GM18870 (cell line): Measurements from ENCODE around the gene FLT1.

Experiments used
- ATAC-seq: cut with Tn5 transposase; IDR thresholded peaks from one replicate; pipeline ENCODE4 v1.9.1; 2021; ENCODE audit warnings: moderate library complexity; ENCODE audit not compliant: unreplicated experiment

FLT1 gene

DNA sequence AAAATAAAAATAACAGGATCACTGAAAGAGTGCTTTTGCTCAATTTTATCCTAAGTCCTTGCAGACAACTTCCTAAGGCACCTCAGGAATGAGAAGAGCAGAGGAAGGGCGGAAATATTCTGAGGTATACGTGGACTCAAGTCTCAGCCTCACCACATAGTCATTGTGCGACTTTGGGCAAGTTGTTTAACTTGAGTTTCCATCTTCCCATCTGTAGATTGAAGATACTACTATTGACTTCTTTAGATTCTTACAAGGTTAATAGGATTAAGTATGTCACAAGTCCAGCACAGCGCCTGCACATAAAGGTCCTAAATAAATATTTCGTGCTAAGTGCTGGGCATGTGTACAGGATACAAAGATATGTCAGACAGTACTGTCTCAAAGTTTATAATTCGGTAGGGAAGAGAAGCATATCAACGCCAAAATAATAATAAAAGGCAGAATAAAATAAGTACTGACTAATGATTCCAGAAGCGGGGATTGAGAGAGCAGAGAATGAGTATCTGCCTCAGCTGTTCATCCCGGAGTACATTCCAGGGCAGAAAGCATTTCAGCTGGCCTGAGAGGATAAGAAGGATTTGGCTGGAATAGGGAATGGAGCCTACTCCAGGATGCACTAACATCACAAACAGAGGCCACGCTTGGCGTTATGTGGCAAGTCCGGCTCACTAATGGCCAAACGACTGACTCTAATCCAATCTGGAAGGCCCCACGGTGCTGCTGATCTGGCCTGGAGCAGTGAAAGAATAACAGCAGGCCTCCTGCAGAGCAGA, 139.7 kb downstream of the FLT1 start:
- ATAC-seq = no peak

DNA sequence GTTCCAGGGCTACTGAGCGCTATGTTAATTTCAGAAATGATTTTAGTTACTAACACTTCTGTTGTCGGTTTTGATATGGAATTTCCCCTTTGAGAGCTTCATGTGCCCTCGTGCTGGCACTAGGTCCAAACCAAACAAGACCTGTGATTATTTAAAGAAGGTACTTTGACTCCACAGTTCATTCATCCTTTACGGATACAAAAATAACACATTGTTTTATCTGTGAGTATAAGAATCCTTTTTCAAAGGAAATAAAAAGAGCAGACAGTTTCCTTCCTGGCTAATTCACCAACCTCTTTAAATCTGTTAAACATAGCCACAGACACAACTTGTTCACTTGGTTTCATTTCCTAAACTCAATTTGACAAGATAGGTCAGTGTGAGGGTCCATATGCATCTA, 141.2 kb downstream of the FLT1 start:
- ATAC-seq = no peak

DNA sequence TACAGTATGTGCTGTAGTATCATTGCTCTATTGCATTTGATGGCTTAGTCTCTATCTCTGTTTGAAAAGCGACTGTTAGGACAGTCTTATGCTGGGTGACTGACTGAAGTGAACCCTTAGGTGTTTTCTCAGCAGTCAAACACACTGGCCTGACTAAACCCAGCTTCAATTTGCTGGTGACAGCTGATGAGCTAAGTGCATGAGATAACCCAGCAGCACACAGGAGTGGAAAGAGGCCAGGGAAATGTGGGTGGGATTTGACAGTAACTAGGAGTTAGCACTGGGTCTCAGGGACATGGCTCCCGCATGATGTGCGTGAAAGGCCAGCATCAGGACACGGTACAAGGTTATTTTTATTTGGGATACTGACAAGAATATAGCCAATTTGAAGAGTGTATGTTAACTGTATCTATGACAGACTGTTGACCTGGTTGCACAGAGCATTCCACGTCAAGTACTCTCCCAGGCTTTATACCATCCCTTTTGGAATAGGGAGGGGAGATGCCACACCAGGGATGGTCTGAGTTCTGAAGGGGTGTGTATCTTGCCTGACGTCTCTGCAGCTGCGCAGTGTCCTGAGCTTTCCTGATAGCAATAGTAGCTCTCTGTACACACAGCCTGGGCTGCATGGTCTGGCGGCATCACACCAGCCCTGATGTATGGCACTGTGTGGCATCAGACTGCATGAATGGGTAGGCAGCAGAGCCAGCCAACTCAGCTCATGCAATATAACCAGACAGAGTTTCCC, 144.8 kb downstream of the FLT1 start:
- ATAC-seq = no peak

DNA sequence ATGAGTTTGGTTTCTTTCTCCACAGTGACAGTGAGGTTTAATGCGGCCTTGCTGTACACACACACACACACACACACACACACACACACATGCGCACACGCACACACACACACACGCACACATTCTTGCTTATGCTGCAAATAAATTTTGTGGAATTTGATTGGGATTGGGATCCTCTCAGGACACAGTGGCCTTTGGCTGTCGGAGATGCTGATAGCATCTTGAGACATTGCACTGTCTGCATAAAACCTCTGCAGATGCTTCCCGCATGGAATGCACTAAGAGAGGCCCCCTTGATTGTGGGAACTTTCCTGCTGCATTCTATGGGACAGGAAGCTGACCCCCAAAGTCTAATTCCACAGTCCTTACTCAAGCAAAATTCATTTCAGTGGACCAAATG, 145.6 kb downstream of the FLT1 start:
- ATAC-seq = no peak

DNA sequence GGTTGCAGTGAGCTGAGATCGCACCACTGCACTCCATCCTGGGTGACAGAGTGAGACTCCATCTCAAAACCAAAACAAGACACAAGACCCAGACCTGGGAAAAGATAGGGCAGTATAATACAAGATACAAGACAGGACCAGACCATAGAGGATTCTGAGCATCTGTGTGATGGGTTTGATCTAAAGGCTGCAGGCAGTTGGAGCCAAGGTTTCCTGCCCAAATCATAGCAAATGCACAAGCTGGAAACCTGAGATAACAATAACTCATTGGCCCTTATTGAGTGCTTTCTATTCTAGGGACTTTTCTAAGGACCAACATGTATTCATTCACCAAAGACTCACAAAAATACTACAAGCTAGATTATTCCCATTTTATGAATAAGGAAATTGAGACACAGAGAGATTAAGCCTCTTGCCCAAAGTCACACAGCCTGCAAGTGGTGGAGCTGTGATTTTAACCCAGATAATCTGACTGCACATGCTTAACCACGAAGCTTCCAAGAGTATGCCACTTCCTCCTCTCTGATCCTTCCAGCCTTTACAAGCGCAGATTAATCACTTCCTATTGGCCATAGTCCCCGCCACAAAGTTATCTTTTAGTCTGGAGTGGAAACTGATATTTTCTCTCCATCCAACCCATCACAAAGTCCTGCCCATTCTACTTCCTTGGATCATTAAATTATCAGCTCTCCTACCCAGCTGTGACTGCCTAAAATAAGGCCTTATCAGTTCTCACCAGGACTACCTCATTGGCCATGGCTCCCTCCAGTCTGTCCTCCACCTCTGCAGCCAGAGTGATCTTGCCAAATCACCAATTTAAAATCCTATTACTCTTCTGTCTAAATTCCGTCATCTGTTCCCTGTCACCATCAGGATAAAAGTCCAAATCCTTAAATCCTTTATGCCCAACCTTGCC, 147.2 kb downstream of the FLT1 start:
- ATAC-seq = no peak

DNA sequence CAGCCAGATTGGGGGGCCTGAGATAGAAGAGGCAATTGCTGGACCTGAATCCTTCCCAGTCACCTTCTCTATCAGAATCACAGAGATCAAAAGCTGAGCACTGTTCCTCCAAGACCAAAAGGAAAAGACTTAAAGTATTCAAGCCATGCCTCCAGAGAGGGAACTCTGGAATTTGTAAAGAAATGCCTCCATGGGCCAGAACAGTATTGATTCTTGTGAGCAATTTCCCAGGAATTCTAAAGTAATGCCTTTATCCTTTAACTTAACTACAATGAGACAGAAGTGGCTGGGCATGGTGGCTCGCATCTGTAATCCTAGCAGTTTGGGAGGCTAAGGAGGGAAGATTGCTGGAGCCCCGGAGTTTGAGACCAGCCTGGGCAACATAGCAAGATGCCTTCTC, 148.8 kb downstream of the FLT1 start:
- ATAC-seq = no peak

DNA sequence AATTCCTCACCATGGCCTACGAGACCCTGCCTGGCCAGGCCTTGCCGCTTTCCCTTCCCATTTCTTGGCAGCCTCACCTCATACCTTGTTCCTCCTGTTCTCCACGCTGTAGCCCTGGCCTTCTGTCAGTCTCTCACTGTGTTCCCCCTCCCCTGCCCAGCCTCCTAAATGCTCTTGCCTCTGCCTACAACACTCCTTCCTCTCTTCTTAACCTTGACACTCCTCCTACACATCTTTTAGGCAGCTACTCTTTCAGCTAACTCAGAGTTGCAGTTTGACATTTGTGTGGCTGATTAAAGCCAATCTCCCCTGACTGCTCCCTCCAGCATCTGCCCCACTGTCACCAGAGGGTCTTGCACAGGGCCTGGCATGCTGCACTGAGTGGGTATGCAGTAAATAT, 150.8 kb downstream of the FLT1 start:
- no peak for ATAC-seq

DNA sequence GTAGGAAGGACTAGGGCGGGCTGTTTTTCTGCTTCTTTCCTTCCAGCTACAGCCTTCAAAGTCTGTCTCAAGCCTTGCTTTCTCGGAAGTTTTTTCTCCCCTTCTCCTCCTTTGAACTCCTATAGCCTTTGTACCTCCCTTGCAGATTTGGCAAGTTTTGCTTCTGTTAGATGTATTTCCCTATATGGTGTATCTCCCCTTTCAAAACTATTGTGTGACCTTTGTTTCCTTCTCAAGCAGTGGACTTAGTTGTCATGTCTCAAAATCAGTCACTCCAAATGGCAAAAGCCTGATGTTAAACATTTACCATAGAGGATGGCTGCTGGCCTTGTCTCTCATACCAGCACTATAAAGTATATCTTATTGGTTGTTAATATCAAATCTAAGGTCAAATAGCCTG, 152.7 kb downstream of the FLT1 start:
- no peak for ATAC-seq

DNA sequence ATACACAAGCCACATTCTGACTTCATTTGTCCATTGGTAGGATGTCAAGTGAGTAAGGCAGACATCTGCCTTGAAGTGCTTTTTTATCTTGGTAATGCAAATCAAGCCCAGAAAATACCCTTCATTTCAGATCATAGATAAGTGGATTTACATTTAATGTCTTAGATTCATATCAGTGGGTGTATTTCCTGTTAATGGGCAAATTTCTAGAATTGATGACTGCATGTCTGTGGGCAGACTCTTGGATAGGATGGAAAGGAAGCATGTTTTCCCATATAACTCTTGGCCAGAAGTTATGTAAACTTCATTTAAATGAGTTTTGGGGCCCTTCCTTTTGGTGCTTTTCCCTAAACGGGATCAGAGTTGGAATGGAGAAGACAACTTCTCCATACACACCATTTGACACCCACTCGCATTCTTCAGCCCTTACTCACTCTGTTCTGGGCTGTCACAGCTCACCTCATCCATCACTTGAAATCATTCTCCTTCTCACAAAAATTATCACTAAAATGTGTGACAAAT, 154.6 kb downstream of the FLT1 start:
- no peak for ATAC-seq

DNA sequence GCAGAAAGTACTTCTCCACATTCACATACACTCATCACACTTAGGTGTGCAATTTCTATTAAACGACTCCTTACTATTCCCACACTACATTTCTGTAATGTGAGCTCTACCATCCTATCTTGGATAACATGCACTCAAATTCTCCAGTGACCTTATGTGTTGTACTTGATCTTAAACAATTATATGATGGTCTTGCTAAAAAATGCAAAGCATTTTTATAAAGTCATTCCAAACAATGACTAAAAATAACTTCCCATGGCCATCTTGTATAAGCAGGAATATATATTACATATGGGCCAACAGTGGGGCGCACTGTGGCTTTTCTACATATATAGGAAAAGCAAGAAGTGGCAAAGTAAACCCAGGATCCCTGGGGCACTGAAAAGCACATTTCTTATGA, 155.5 kb downstream of the FLT1 start:
- no peak for ATAC-seq

DNA sequence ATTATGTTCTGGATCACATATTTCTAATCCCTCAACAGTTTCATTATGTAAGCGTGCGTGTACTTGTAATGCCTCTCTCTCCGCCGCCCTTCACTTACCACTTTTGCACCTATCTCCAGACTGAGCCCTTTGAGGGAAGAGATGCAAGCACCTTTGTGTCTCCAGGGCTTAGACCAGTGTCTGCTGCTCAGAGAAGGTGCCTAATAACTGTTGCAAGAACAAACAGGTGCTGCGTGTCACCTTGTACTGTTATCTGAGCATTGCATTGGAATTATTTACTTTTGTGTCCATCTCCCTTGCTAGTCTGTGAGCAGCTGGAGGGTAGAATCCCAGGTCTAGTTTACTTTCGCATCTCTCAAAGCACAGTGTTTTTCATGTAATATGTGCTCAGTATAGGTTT, 156.2 kb downstream of the FLT1 start:
- ATAC-seq = no peak

DNA sequence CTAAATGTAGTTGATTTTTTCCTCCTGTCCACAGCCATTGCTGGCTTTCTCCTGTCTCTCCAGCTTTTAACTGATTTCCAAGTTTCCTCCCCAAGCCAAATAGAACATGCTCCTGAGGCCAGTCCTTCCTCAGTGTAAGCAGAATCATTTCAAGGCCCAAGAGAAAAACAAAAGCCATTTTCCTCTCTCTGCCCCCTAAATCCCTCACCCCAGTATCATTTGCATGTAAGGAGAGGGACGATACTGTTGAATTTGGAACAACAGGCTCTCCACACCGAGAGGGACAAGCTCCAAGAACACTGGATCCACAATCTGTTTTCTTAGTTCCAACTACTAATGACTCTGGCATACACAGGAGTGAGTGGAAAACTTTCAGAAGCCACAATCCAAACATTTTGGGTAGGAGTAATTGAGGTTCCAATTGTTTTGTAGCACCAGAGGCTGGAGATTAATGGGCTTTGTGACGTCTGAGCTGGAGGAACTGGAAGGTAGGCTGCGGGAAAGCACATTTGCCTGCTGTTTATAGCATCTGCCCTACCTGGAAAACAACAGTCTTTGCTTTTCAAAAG, 156.8 kb downstream of the FLT1 start:
- ATAC-seq = no peak

DNA sequence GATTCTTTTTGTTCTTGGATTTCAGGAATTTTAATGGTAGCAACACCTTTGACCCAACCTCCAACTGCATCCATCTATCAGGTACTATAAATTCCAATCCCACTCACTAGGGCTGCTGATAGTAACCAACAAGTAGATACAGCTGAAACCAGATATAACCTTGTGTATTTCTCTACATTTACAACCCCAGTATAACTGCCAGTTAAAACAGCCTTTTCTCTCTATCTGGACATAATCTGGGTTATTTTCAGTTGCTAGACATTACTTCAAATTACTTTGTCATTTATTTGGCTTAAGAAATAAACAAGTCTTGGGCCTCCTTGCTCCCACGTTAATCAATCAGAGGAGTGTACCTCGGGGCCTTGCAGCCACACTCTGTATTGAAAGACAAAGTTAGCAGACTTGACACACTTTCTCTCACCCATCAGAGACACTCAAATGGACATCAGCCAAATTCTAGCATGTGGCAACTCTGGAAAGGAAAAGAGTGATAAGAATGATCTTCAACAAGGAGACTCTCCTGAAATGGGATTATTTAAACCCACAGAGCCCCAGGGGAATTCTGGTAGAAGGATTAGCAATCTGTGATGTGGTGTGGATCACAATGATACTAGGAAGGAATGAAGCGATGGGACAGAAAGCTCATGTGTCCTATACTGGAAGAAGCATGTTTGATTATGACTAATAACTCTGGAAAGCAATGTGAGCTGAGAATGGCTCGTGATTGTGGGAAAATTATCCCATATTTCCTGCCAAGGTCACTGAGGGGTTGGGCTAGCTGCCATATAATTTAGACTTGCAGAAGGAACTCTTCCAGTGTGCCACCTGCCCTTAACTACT, 157.5 kb downstream of the FLT1 start:
- no peak for ATAC-seq

DNA sequence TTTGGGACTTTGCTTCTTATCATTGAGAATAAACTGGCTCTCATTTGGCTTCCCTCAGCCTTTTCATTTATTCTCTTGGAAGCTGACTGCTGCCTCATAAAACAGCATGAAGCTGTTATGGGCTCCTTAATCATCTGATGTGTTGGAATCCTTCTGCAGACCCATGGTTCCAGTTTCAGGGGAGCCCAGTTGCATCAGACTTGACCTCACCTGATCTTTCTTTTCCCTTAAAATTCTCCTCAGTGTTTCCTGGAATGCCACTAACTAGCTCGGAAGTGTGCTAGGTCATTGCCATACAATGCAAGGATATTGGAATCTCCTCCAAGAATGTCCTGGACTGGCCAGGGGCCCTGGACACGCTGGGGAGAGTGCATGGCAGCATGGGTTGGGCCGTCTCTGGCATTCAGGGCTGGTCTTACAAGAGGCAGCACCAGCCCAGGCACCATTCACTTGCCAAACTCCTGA, 158.7 kb downstream of the FLT1 start:
- no peak for ATAC-seq

DNA sequence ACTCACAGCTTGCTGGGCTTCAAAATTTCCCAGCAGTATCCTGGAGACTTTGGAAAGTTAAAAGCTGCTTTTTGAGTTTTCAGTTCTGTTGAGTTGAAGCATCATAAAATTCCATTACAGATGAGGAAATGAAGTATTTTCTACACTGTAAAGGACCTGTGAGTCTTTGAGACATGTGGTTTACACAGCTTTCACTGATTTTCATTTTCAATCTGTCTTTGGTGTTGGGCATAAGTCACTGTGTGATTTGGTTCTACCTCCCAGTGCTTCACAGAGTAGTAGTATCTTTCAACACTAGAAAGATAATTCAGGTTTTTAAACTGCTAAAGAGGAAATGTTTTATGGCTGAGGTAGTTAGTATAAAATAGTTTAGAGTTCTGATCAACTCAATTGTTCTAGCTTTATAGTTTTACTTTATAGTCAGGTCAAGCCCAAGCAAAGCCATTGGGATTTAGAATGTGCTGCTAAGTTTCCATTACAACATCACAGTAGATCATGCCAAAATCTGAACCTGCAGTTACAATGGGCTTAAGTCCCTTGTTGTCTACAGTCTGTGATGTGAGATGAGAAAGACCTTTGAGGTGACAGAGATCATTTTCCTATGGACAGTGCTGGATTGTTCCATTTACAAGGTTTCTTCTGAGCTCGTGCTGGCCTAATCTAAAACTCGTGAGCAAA, 161.6 kb downstream of the FLT1 start:
- no peak for ATAC-seq

DNA sequence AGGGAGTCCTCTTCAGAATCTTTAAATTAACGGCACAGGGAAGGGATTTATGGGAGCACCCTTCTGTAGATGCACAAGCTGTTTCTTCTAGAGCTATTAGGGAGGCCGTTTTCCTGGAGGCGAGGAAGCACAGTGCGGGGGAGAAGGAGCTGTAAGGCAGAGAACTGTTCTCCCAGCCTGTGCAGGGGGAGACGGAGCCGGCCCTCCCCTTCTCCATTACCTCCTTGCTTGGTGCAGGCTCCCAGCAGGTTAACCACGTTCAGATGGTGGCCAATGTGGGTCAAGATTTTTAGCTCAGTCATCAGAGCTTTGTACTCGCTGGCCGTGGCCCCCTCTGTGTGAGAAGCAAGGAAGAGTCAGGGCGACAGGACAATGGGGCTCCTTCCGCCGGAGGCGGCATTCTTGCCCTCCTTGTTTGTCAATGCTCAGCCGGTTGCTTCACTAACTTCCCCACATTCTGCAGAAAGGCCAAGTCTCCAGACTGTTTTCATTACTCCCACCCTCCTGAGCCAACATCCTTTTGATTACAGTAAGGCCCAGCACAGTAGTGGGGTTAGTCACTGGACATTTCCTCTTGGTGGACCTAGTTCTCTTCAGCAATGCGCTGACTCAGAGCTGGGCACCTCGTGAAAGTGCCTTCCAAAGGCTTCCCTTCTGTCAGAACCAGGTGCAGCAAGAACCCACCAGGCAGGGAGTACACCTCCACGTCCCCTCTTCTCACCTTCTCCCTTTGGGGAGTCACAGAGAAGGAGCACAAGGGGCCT, 165.4 kb downstream of the FLT1 start:
- no peak for ATAC-seq

DNA sequence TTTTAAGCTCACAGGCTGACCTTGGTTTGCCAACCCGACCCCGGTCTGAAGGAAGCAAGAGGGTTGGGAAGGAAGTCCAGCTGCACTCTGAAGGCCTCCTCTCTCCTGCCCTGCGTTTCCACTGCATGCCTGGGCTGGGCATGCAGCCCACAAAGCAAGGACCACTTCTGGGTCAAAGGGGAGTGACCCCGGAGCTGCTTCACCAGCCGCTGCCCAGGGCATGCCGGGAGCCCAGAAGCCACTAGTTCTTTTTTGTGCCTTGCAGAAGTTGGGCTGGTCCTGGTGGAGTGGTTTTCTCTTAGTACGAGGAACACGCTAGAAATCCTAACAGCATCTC, 166.7 kb downstream of the FLT1 start:
- no peak for ATAC-seq

DNA sequence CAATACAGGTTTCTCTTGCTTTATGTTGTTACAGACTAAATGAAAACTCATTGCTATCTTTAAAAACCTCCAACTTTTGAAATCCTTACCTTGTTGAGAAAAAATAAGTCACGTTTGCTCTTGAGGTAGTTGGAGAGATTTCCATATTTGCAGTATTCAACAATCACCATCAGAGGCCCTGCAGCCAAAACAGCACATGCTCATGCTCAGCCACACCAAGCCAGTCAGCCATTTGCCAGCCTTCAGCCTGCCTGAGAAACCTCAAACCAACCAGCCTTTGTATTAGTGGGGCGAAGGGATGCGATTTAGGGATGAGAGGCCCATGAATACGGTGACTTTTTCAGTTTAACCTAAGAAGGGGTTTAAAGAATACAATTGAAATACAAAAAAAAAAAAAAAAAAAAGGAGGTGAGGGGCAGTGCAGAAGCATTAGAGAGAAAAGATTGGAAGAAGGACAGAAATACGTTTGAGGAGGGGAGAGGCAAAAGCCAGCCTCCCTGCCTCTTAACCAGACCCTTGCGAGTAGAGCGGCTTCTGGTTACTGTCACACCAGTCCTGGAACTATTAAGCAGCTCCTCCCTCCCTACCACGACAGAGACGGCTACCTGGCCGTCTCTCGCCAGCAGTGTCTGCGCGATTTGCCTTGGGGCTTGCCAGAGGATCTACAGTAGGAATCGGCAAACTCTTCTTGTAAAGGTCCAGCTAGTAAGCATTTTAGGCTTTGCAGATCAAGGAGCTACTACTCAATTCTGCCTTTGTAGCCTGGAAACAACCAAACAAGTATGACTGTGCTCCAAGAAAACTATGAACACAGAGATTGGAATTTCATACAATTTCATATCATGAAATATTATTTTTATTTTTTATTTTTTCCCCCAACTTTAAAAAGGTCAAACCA, 167.3 kb downstream of the FLT1 start:
- no peak for ATAC-seq
